ENCODE data around the gene THAP3. TPM values are rescaled to one million over a fixed set of nuclear protein-coding genes. Genes with fewer than 3 reads are reported as not detected.

The THAP3 gene
- total and polyA plus RNA-seq, 2 of the 8 experiments (the other 6 are each of a cell fraction or from before 2014, with no cell fraction given) = 8.2 to 15.3 TPM

DNA sequence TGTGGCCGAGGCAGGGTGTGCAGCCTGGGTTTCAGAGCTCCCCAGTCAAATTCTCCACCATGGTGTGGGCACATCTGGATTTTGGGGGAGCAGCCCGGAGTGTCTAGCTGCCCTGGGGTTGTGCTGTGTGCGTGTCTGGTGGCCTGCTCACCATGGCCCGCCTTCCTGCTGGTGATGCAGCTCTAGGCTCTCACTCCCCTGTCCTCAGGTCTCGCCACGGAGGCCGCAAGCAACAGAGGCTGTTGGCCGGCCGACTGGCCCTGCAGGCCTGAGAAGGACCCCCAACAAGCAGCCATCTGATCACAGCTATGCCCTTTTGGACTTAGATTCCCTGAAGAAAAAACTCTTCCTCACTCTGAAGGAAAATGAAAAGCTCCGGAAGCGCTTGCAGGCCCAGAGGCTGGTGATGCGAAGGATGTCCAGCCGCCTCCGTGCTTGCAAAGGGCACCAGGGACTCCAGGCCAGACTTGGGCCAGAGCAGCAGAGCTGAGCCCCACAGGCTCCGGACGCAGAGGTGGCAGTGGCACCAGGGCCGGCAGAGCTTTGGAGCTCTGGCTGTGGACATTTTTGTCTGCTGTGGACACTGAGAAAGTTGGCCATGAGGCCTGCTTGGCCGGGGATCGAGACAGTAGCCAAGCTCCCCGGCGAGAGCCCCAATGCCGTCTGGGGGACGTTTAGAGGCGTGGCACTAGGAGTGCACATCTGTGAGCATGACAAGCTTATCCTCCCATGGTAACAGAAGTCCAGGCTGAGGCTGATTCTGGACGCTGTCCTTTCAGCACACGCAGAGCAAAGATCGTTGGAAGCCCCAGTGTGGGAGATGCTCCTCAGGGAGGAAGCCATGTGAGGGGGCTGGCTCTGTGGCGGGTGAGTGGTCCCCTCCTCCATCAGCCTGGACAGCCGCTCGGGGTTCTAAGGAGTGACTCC, 8.2 kb downstream of the THAP3 start:
- no peak overlapping the region for H2BK12ac ChIP-seq (ENCODE audit: low read depth, low read length)
- no peak overlapping the region for H2BK5ac ChIP-seq (ENCODE audit: low read depth, low read length)
- H3K9ac ChIP-seq (replicated peaks in 1 of 4; ENCODE audit: extremely low read depth in 1 of 4, low read depth in 3 of 4, low read length in 3 of 4) = no peak overlapping the region
- no peaks in the 10 kb centered on the region for H3K79me2 ChIP-seq (ENCODE audit: control insufficient read depth in 1 of 2, insufficient read depth in 2 of 2, low read length in 2 of 2)
- H3K14ac ChIP-seq (ENCODE audit: insufficient read length) = no peak overlapping the region
- ChIA-PET POLR2A (ENCODE audit: partially characterized antibody) (interaction anchor here (0.6 to 3.9 kb wide), 12 partner anchors 9 to 286 kb away, joined by 3 to 36 read pairs (median 4); partner anchors contain the start of genes KLHL21, NOL9 and TAS1R1), CTCF (ENCODE audit: partially characterized antibody) (interaction anchor here (0.6 to 3.7 kb wide), 11 partner anchors 9 to 51 kb away, joined by 3 to 48 read pairs (median 4); partner anchors contain the start of genes KLHL21 and THAP3)
- peaks cover 8 to 9% of the 10 kb centered on the region in 2 experiments for H4K20me1 ChIP-seq (replicated peaks in 1 of 2; ENCODE audit: control insufficient read depth in 1 of 2, insufficient read depth in 2 of 2, low read length in 2 of 2)
- no peak overlapping the region for H3K4me3 ChIP-seq (ENCODE audit: extremely low read depth in 1 of 4, insufficient read depth in 2 of 4, low read depth in 3 of 4, low read length in 4 of 4)
- H3K9me3 ChIP-seq (ENCODE audit: insufficient read depth in 2 of 2, low read depth in 1 of 2, low read length in 1 of 2) = no peaks in the 10 kb centered on the region
- 0 out of 2 replicates have a peak overlapping the region, but pooled peaks have one; percentile 57 for H4K8ac ChIP-seq (ENCODE audit: extremely low read depth, insufficient read depth, low read length)
- H4K5ac ChIP-seq (ENCODE audit: insufficient read length, low read depth, low read length) = no peak overlapping the region
- no peak overlapping the region for H3K56ac ChIP-seq (replicated peaks; ENCODE audit: insufficient read length, low read depth, low read length)
- no peaks in the 10 kb centered on the region for H3K23me2 ChIP-seq (ENCODE audit: low read depth, low read length)
- H2AFZ ChIP-seq (ENCODE audit: low read length) = no peak overlapping the region
- H4K91ac ChIP-seq (replicated peaks; ENCODE audit: insufficient read length, low read length) = no peak overlapping the region
- H3K4ac ChIP-seq (replicated peaks; ENCODE audit: insufficient read length, low read depth, low read length) = no peak overlapping the region
- H2BK20ac ChIP-seq (ENCODE audit: low read length) = no peak overlapping the region
- FAIRE-seq (no peak), DNase-seq (ENCODE audit: low read depth in 1 of 2, low spot score in 2 of 2) (no peak)
- H3K4me1 ChIP-seq (replicated peaks in 1 of 4; ENCODE audit: control insufficient read depth in 3 of 4, insufficient read depth in 4 of 4, low read length in 3 of 4) = no peaks in the 10 kb centered on the region
- H2AK5ac ChIP-seq (ENCODE audit: low read depth, low read length) = no peak overlapping the region
- H3K27me3 ChIP-seq (replicated peaks in 1 of 4; ENCODE audit: control insufficient read depth in 3 of 4, extremely low read depth in 1 of 4, insufficient read depth in 3 of 4, low read length in 3 of 4) = no peaks in the 10 kb centered on the region
- H3K27ac ChIP-seq (ENCODE audit: low read depth, low read length) = no peak overlapping the region
- no peaks in the 10 kb centered on the region; the same call in 1 of the 2 replicates for H3K79me1 ChIP-seq (ENCODE audit: low read depth, low read length)
- no peak overlapping the region for H3K4me2 ChIP-seq (ENCODE audit: insufficient read depth in 1 of 2, low read depth in 2 of 2, low read length in 2 of 2)
- H3K18ac ChIP-seq (ENCODE audit: extremely low read depth, low read length) = no peak overlapping the region
- no peak overlapping the region for H2BK15ac ChIP-seq (ENCODE audit: low read length)
- no peak overlapping the region for H2BK120ac ChIP-seq (replicated peaks; ENCODE audit: low read depth, low read length)
- H3K36me3 ChIP-seq (ENCODE audit: control insufficient read depth in 2 of 4, insufficient read depth in 4 of 4, low read length in 3 of 4) = peaks cover 20 to 47% (median 31%) of the 10 kb centered on the region in 4 experiments
- 92% methylated on average over 30 of the region's 30 CpGs; no CpG with 5 or more reads in 1 of the 2 experiments for WGBS, 2 experiments (ENCODE audit: extremely low coverage in 1 of 2, insufficient coverage in 1 of 2, insufficient read length in 1 of 2, insufficient replicate concordance in 2 of 2, low coverage in 1 of 2, low lambda C conversion rate in 2 of 2, missing lambda C conversion rate in 1 of 2)
- no peak overlapping the region for H3K23ac ChIP-seq (ENCODE audit: insufficient read length)
- TF ChIP-seq KDM5A (IDR thresholded peaks at IDR 0.05; ENCODE audit: low read length) = no peak
- TF ChIP-seq BACH1 (IDR thresholded peaks at IDR 0.05; ENCODE audit: low read length) = no peak
- no peak for TF ChIP-seq POLR2A (IDR thresholded peaks at IDR 0.05; ENCODE audit: control extremely low read depth in 1 of 2, low read depth in 2 of 2, low read length in 2 of 2)
- no peak for TF ChIP-seq TAF1 (IDR thresholded peaks at IDR 0.05; ENCODE audit: low read depth, low read length)
- TF ChIP-seq TCF12 (IDR thresholded peaks at IDR 0.05; ENCODE audit: low read depth, low read length) = no peak
- TF ChIP-seq FOSL1 (IDR thresholded peaks at IDR 0.05; ENCODE audit: insufficient read depth, low read depth, low read length) = no peak
- no peak for TF ChIP-seq JUND (IDR thresholded peaks at IDR 0.05; ENCODE audit: low read length)
- no peak for TF ChIP-seq KDM4A (IDR thresholded peaks at IDR 0.05; ENCODE audit: low read depth, low read length, severe bottlenecking)
- no peak for TF ChIP-seq MAFK (IDR thresholded peaks at IDR 0.05; ENCODE audit: low read depth, low read length)
- no peak for TF ChIP-seq RXRA (IDR thresholded peaks at IDR 0.05; ENCODE audit: insufficient read depth, low read depth, low read length)
- no peak for TF ChIP-seq EP300 (IDR thresholded peaks at IDR 0.05; ENCODE audit: borderline replicate concordance in 1 of 2, low read depth in 2 of 2, low read length in 2 of 2)
- TF ChIP-seq BRCA1 (IDR thresholded peaks at IDR 0.05; ENCODE audit: low read depth, low read length) = no peak

Measured in H1 (cell line).